Activated CD8-positive, alpha-beta memory T cell treated with anti-CD3 and anti-CD28 coated beads, Interleukin-2, amount 10 ng/mL, durations not matched to agents 7 days and 5 days (primary cell): Measurements from ENCODE around the gene FKBP1B. TPM values are rescaled to one million over a fixed set of nuclear protein-coding genes. Genes with fewer than 3 reads are reported as not detected.

ENCODE experiments used
- ATAC-seq: fragments of 150-1000 bp; cut with Tn5 transposase; one replicate; pipeline ENCODE4 v1.10.0; 2021; ENCODE audit warnings: moderate library complexity
- CTCF ChIA-PET: fragments of 350-600 bp; sonication (Branson Sonifier 250); formaldehyde crosslinking; loops from one replicate; lab custom pipeline; 2021; ENCODE audit warnings: antibody characterized with exemption; lab: Charles Lee
- DNase-seq: peaks from one replicate; pipeline ENCODE4 v3.0.0-alpha.2; 2020
- H3K27ac Mint-ChIP-seq: one replicate; pipeline ENCODE4 v1.8.0; 2021; ENCODE audit warnings: mild to moderate bottlenecking, mixed read lengths
- H3K27me3 Mint-ChIP-seq: one replicate; pipeline ENCODE4 v1.8.0; 2021; ENCODE audit warnings: mixed read lengths
- H3K36me3 Mint-ChIP-seq: one replicate; pipeline ENCODE4 v1.8.0; 2021; ENCODE audit warnings: mild to moderate bottlenecking, mixed read lengths
- H3K4me1 Mint-ChIP-seq: one replicate; pipeline ENCODE4 v1.8.0; 2021; ENCODE audit warnings: mixed read lengths
- H3K4me3 Mint-ChIP-seq: one replicate; pipeline ENCODE4 v1.8.0; 2021; ENCODE audit warnings: mild to moderate bottlenecking, moderate library complexity, mixed read lengths
- H3K9me3 Mint-ChIP-seq: one replicate; pipeline ENCODE4 v1.8.0; 2022; ENCODE audit warnings: low read depth, mixed read lengths
- total RNA-seq, 2 experiments: library from RNA; stranded (reverse); gene quantifications; one replicate each; pipeline ENCODE4 v1.2.3, GENCODE V29; 2021

Gene FKBP1B
- total RNA-seq, 2 experiments from 2014 or later: 4.6 to 5.5 TPM

DNA sequence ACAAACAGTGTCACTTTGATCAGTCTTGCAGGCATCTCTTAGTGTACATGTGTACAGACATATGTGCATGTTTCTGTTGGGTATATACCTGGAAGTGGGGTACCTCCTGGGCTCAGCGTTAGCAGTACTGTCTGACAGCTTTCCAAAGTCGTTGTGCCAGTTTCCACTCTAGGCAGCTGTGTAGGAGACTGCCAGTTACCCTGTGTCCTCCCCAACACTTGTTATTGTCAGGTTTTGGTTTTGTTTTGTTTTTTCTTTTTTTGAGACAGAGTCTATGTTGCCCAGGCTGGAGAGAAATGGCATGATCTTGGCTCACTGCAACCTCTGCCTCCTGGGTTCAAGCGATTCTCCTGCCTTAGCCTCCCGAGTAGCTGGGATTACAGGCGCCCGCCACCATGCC, 6.2 kb downstream of the FKBP1B start:
- no peak overlapping the region for H3K27ac Mint-ChIP-seq
- H3K4me1 Mint-ChIP-seq: peaks cover 6% of the 10 kb centered on the region
- H3K4me3 Mint-ChIP-seq: no peak overlapping the region
- no peak for ATAC-seq
- CTCF ChIA-PET: no interaction called here
- no peaks in the 10 kb centered on the region for H3K27me3 Mint-ChIP-seq
- DNase-seq: no peak
- no peaks in the 10 kb centered on the region for H3K36me3 Mint-ChIP-seq
- H3K9me3 Mint-ChIP-seq: no peaks in the 10 kb centered on the region

DNA sequence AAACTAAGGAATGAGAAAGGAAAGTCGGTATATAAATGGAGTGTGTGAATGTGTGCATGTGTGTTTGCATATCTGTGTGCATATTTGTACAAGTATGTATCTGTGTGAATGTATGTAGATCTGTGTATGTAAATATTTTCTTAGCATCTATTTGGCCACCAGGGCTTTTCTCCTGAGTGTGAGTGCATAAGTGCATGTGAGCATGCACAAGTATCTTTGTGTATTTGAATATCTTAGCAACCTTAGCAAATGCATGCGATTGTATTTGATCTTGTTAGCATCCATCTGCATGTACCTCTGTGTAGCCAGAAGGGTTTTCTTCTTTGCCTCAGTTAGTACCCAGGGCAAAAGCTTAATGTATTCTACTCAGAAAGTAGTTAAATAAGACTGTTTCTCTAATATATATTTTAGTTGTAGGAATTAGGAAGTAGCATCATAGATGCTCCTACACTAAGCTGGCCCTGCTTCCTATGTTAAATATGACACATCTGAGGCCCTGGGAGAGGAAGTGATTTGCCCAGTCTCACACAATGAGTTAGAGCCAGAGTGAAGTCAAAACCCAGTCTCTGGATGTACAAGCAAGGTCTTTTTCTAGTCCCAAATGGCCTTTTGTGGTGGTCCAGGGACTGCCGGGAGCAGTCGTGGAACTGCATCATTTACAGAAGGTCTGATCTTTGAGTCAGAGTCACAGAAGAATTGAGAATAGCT, 9.2 kb downstream of the FKBP1B start:
- Mint-ChIP-seq H3K27ac (no peak overlapping the region), H3K36me3 (no peaks in the 10 kb centered on the region), H3K4me1 (peaks cover 6% of the 10 kb centered on the region), H3K27me3 (no peaks in the 10 kb centered on the region), H3K9me3 (no peaks in the 10 kb centered on the region), H3K4me3 (no peak overlapping the region)
- CTCF ChIA-PET: interaction anchor here (1.1 to 1.3 kb wide), 2 partner anchors 8 to 21 kb away, joined by 3 read pairs; no protein-coding TSS in a partner anchor
- DNase-seq: no peak
- no peak for ATAC-seq

DNA sequence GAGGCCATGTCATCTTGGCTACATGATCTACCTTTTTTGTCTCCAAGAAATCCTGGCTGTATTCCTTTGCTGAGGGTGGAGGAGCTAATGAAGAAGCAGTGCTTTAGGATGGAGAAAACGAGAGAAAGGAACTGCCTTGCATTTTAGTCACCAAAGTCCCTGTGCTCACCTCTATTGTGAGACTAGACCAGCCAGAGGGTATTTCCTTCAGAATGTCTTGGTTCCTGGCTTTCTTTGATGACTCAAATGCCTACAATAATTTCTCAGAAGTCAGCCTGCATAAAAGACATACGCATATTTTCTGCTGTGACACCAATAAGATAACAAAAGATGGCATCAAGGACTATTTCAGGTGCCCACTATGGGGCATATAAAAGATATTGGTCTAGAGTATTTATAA, 15.8 kb downstream of the FKBP1B start:
- no peak overlapping the region for H3K27ac Mint-ChIP-seq
- H3K4me1 Mint-ChIP-seq: peaks cover 17% of the 10 kb centered on the region
- no peak overlapping the region for H3K4me3 Mint-ChIP-seq
- CTCF ChIA-PET: interaction anchor here (1.0 to 3.1 kb wide), 2 partner anchors 18 to 19 kb away, joined by 3 to 12 read pairs; partner anchors contain the start of genes TP53I3 and WDCP
- no peaks in the 10 kb centered on the region for H3K27me3 Mint-ChIP-seq
- H3K36me3 Mint-ChIP-seq: peaks cover 25% of the 10 kb centered on the region
- no peak for ATAC-seq
- H3K9me3 Mint-ChIP-seq: no peaks in the 10 kb centered on the region
- DNase-seq: no peak

DNA sequence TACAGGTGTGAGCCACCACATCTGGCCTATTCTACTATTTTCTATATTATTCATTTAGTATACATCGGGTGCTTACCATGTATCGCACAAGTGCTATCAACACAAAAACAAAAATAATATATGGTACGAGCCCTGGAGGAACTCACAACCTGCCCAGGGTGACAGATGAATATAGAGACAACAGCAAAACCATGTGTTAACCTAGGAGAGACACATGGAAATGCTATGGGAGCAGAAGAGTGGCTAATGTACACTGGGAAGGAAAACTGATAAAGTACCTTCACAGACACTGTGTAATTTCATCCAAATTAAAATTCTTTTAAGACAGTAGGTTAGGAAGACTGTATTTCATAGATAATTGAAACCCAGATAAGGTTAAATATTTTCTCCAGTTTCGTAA, 22.7 kb downstream of the FKBP1B start:
- Mint-ChIP-seq H3K36me3 (peaks cover 30% of the 10 kb centered on the region), H3K27me3 (no peaks in the 10 kb centered on the region), H3K27ac (no peak overlapping the region), H3K9me3 (no peaks in the 10 kb centered on the region), H3K4me3 (no peak overlapping the region), H3K4me1 (peaks cover 44% of the 10 kb centered on the region)
- DNase-seq (no peak), ATAC-seq (no peak)
- CTCF ChIA-PET: interaction anchor here (1.1 to 2.0 kb wide), 3 partner anchors 12 to 248 kb away, joined by 5 to 8 read pairs (median 6); partner anchors contain the start of genes ATAD2B and TP53I3

DNA sequence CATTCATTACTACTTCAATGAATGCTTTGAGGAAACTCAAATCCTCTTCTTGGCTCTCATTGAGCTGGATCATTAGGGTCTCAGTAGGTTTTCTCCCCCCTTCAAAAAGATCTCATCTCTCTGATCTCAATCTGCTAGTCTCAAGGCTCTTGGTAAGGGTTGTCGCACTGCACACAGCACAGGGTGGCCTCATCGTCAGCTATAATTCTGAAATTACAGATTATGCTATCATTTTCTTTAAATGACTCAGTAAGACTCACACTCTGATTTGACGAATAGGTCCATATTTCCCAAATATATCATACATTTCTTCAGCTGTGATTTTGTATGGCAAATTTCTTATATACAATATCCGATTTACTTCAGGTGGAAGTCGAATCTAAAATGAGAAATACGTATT, 24.3 kb downstream of the FKBP1B start:
- CTCF ChIA-PET: interaction anchor here (1.7 to 2.4 kb wide), 3 partner anchors 10 to 250 kb away, joined by 5 to 13 read pairs (median 8); partner anchors contain the start of genes ATAD2B and TP53I3
- peaks cover 51% of the 10 kb centered on the region for H3K4me1 Mint-ChIP-seq
- H3K27ac Mint-ChIP-seq: no peak overlapping the region

DNA sequence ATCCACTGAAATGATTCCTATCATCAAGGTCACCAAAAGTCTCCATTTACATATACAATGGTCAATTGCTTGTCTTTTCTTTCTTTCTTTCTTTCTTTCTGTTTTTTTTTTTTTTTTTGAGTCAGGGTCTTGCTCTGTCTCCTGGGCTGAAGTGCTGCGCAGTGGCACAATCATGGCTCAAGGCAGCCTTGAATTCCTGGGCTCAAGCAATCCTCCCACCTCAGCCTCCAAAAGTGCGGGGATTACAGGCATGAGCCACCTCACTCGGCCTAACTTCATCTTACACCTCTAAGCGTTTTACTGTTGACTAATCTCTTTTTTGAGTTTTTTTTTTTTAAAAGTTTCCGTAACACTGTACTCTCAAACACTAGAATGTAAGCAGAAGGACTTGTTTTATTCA, 25.7 kb downstream of the FKBP1B start:
- DNase-seq: no peak
- H3K9me3 Mint-ChIP-seq: no peaks in the 10 kb centered on the region
- no peaks in the 10 kb centered on the region for H3K27me3 Mint-ChIP-seq
- H3K27ac Mint-ChIP-seq: peak overlapping the region; percentile 96
- H3K36me3 Mint-ChIP-seq: peaks cover 13% of the 10 kb centered on the region
- peak overlapping the region; percentile 90 for H3K4me3 Mint-ChIP-seq
- no peak for ATAC-seq
- CTCF ChIA-PET: interaction anchor here (1.3 to 2.2 kb wide), 2 partner anchors 9 to 251 kb away, joined by 3 to 10 read pairs; partner anchors contain the start of gene TP53I3
- H3K4me1 Mint-ChIP-seq: peaks cover 40% of the 10 kb centered on the region

More for the DNA sequence above, 24.3 kb downstream of the FKBP1B start:
- DNase-seq (peak; percentile 33), ATAC-seq (no peak)
- Mint-ChIP-seq H3K36me3 (peaks cover 20% of the 10 kb centered on the region), H3K4me3 (no peak overlapping the region), H3K9me3 (no peaks in the 10 kb centered on the region), H3K27me3 (no peaks in the 10 kb centered on the region)

DNA sequence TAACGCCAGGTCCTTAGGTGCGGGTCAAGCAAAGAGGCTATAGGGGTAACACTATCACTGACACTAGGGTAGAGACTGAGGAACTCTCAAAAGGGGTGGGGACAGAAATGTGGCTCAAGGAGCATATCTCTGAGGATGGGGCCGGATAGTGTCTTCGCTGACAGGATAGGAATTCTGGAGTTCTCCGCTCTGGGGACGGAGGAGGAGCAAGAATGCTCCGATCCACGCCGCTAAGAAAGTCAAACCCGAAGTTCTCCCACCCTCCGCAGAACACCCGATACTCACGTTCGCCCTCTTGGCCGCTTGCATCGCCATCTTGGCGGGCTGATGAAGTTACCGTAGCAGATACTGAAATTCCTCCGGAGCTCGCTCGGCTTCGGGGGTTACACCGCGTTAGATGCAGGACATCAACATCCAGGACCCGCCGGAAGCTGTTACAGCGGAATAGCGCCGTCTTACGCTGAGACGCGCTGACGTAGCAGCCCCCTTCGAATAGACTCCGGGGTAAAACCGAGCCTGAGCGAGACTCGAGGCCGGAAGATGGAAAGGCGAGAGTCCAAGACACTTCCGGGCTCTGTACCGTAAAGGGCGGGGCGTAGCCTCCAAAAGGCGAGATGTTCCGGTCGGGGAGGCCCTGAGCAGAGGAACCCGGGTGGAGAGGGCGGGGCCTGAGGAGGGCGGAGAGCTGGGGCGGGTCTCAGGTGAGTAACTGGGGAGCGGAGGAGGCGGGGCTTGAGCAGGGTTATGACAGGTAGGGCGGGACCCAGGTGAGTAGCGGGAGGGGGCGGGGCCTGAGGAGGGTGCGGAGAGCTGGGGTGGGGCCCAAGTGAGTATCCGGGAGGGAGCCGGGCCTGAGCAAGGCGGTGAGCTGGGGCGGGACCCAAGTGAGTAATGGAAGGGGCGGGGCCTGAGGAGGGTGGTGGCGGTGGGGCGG, 26.6 kb downstream of the FKBP1B start, which contains the start of gene SF3B6:
Gene SF3B6, minus strand, starts transcription at position 412 of the 934 bp plus-strand sequence. Its CDS starts 97 bp downstream, at position 315.
- Mint-ChIP-seq H3K9me3 (no peaks in the 10 kb centered on the region), H3K27ac (peak within 1 kb of the TSS; percentile 96), H3K27me3 (no peaks in the 10 kb centered on the region), H3K4me1 (peaks cover 38% of the 10 kb centered on the region), H3K36me3 (peaks cover 13% of the 10 kb centered on the region), H3K4me3 (peak within 1 kb of the TSS; percentile 90)
- peak; percentile 100 for DNase-seq
- peak; percentile 87 for ATAC-seq
- CTCF ChIA-PET: interaction anchor here (0.7 to 4.0 kb wide), 10 partner anchors 8 to 252 kb away, joined by 3 to 22 read pairs (median 4); partner anchors contain the start of genes ATAD2B, TP53I3 and WDCP

DNA sequence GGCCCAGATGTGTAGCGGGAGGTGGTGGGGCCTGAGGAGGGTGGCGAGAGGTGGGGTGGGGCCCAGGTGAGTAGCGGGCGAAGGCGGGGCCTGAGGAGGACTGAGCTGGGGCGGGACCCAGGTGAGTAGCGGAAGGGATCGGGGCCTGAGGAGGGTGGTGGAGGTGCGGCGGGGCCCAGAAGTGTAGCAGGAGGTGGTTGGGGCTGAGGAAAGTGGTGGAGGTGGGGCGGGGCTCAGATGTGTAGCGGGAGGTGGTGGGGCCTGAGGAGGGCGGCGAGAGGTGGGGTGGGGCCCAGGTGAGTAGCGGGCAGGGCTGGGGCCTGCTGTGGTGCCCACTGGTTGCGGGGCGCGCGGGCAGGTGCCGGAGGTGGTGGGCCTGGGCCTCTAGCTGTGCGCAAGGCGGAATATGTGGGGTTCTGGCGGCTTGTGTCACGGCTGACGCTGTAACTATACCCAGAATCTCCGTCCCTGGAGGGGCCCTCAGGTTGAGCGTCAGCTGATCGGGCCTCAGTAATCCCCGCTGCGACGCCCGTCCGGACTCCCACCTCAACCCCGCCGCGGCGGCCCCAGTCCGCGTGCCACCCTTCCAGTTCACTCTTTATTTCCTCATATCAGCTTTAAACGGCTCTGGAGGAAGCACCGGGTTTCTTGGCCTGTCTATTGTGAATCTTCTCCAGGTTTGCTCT, 27.5 kb downstream of the FKBP1B start:
- peaks cover 38% of the 10 kb centered on the region for H3K4me1 Mint-ChIP-seq
- CTCF ChIA-PET: interaction anchor here (0.8 to 4.0 kb wide), 7 partner anchors 7 to 253 kb away, joined by 3 to 22 read pairs (median 4); partner anchors contain the start of genes ATAD2B, TP53I3 and WDCP
- no peaks in the 10 kb centered on the region for H3K27me3 Mint-ChIP-seq
- H3K9me3 Mint-ChIP-seq: no peaks in the 10 kb centered on the region
- no peak for ATAC-seq
- no peak for DNase-seq
- H3K27ac Mint-ChIP-seq: peak overlapping the region; percentile 96
- H3K36me3 Mint-ChIP-seq: peaks cover 13% of the 10 kb centered on the region
- peak overlapping the region; percentile 90 for H3K4me3 Mint-ChIP-seq

DNA sequence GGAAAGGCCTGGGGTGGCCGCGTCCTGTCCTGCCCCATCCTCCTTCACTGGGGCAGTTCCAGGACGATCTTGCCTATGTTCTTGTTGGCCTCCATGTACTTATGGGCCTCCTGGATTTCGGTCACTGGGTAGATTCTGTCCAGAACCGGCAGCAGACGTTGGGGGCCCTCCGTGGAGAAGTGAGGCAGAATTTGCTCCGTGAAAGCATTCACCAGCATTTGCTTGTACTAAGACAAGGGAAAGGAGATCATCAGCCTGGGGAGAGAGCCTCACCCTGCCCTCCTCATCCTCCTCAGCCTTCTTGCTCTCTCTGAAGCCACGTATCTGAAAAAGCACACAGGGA, 28.0 kb downstream of the FKBP1B start:
- Mint-ChIP-seq H3K9me3 (no peaks in the 10 kb centered on the region), H3K36me3 (peaks cover 14% of the 10 kb centered on the region), H3K4me1 (peaks cover 35% of the 10 kb centered on the region), H3K4me3 (peak overlapping the region; percentile 90), H3K27ac (peak overlapping the region; percentile 96), H3K27me3 (no peaks in the 10 kb centered on the region)
- no peak for DNase-seq
- CTCF ChIA-PET: interaction anchor here (1.1 to 4.0 kb wide), 2 partner anchors 81 to 150 kb away, joined by 3 to 22 read pairs; partner anchors contain the start of gene ATAD2B
- no peak for ATAC-seq

DNA sequence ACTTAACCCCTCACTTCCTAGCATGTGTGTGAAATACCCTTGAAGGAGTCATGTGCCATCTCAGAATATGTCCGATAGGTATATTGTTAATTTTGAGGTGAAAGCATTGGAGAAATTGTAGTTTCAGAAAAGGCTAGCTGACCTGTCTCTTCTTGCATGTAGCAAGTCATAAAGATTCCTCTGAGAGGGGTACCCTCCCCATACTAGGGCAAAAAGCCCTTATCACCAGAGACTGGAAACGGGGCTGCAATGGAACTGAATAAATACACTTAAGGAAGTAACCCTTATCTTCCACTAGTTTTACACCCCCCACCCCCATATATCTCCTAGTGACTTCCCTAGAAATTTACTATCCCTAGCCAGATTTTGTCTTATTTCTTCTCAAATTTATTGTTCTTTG, 28.3 kb downstream of the FKBP1B start:
- CTCF ChIA-PET: interaction anchor here (2.0 to 4.0 kb wide), 2 partner anchors 30 to 150 kb away, joined by 5 to 22 read pairs; partner anchors contain the start of genes ATAD2B and WDCP
- peak overlapping the region; percentile 90 for H3K4me3 Mint-ChIP-seq

DNA sequence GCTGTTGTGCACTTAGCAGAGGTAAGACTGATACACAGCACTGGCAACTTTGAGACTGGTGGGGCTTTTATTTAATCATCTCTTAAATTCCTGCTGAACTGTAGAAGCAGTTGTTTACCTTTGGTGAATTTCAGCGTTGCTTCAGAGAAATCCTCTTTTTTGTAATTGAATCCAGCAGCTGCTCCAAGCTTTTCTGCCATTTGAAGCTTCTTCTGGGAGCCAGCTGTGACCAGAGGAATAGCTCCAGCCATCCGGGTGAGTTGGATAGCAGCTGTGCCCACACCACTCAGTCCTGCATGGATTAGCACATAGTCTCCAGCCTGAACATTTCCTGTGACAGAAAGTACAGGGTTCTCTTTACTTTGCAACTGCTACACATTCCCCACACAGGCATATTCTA, 31.2 kb downstream of the FKBP1B start:
- no peaks in the 10 kb centered on the region for H3K9me3 Mint-ChIP-seq
- H3K27me3 Mint-ChIP-seq: no peaks in the 10 kb centered on the region
- peaks cover 4% of the 10 kb centered on the region for H3K36me3 Mint-ChIP-seq
- H3K4me3 Mint-ChIP-seq: no peak overlapping the region
- no peak overlapping the region for H3K27ac Mint-ChIP-seq
- CTCF ChIA-PET: interaction anchor here (1.4 kb wide), 1 partner anchor 154 kb away, joined by 4 read pairs; the partner anchor contains the start of gene ATAD2B
- peaks cover 28% of the 10 kb centered on the region for H3K4me1 Mint-ChIP-seq
- ATAC-seq: no peak
- DNase-seq: no peak

More for the DNA sequence above, 28.3 kb downstream of the FKBP1B start:
- no peaks in the 10 kb centered on the region for H3K27me3 Mint-ChIP-seq
- peaks cover 31% of the 10 kb centered on the region for H3K4me1 Mint-ChIP-seq
- DNase-seq (no peak), ATAC-seq (no peak)
- H3K36me3 Mint-ChIP-seq: peaks cover 11% of the 10 kb centered on the region
- H3K27ac Mint-ChIP-seq: peak overlapping the region; percentile 96
- no peaks in the 10 kb centered on the region for H3K9me3 Mint-ChIP-seq
